Measurements from ENCODE around the gene CT45A5.
A peak's percentile ranks its signal among the peaks of the same experiment; 100 is the strongest.
"Not testable (repeated sequence)": the region's sequence is repeated elsewhere in the genome, so short reads cannot be mapped to it uniquely, and the experiment has no call there.

The CT45A5 gene, protein sequence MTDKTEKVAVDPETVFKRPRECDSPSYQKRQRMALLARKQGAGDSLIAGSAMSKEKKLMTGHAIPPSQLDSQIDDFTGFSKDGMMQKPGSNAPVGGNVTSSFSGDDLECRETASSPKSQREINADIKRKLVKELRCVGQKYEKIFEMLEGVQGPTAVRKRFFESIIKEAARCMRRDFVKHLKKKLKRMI

GRCh38 chrX:135785403-135785802 is at the start of gene CT45A5:
Gene CT45A5, minus strand, starts transcription at chrX:135785503. Its CDS starts 3,774 bp downstream, at chrX:135781729.
- not testable (repeated sequence) for H3K4me3 ChIP-seq (replicated peaks; ENCODE audit: low read depth, low read length); DNase-seq (ENCODE audit: low read depth)

DNA sequence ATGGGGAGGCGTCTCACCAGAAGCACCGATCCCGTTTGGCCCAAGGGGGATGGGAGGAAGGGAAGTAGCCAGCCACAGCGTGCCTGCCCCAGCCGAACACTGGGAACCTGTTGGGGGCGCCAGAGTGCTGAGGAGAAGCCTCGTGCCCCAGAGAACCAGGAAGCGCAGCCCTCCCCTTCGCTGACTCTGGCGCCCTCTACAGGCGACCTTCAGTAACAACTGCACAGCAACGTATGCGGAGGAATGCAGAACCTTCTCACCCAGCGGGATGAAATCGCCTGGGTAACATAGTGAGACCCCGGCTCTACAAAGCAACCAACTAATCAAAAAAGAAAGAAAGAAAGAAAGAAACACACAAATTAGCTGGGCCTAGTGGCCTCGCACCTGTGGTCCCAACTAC is 34.6 kb upstream of the CT45A5 start, which contains the start of gene CT45A2:
TSS of gene CT45A2 (minus strand) at position 101 of the 400 bp plus-strand sequence. CDS start 3,747 bp downstream, outside the sequence.
- not testable (repeated sequence) for H3K4me3 ChIP-seq (replicated peaks; ENCODE audit: low read depth, low read length); DNase-seq (ENCODE audit: low read depth)

- DNase-seq (ENCODE audit: low read depth); H3K4me3 ChIP-seq (replicated peaks; ENCODE audit: low read depth, low read length): not testable (repeated sequence)
Measured at GRCh38 chrX:135802687-135803086, 17.4 kb upstream of the CT45A5 start, which contains the start of gene CT45A6. Gene CT45A6, minus strand, starts transcription at chrX:135802787. Its CDS starts 3,794 bp downstream, at chrX:135798993.

DNA sequence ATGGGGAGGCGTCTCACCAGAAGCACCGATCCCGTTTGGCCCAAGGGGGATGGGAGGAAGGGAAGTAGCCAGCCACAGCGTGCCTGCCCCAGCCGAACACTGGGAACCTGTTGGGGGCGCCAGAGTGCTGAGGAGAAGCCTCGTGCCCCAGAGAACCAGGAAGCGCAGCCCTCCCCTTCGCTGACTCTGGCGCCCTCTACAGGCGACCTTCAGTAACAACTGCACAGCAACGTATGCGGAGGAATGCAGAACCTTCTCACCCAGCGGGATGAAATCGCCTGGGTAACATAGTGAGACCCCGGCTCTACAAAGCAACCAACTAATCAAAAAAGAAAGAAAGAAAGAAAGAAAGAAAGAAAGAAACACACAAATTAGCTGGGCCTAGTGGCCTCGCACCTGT is 17.2 kb downstream of the CT45A5 start, which contains the start of gene CT45A3:
TSS of gene CT45A3 (minus strand) at position 101 of the 400 bp plus-strand sequence. CDS start 3,747 bp downstream, outside the sequence.
- not testable (repeated sequence) for DNase-seq (ENCODE audit: low read depth); H3K4me3 ChIP-seq (replicated peaks; ENCODE audit: low read depth, low read length)

- not testable (repeated sequence) for DNase-seq (ENCODE audit: low read depth)
Measured at GRCh38 chrX:135744739-135745138, 40.6 kb downstream of the CT45A5 start.

DNA sequence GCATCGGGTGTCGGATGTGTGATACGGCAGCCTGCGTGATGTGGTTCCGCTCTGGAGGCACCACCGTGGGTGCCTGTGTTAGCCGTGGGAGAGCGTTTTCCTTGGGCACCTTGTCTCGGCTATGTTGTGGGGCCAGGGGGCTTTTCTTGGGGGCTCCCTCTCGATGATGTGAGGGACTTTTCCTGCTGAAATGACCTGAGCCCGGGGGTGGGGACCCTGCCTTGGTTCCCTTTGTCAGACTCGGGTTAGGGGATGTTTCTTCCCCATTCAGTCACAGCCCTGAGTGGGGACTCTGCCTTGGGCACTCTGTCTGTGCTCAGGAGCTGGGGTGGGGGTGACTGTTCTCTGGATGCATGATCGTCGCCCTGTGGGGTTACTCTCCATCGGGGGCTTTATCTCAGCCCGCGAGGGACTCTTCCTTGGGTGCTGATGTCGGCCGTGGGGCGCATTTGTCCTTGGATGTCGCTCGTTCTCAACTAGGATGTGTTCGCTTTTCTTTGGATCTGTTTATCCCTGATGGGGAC is 44.0 kb downstream of the CT45A5 start:
- TF ChIP-seq CTCF (IDR thresholded peaks at IDR 0.05; ENCODE audit: low read length, missing control alignments) = no peak
- no peak overlapping the region for H3K4me3 ChIP-seq (replicated peaks; ENCODE audit: low read depth, low read length)
- no peak for DNase-seq (ENCODE audit: low read depth)

More at GRCh38 chrX:135744739-135745138, 40.6 kb downstream of the CT45A5 start:
- H3K4me3 ChIP-seq (replicated peaks; ENCODE audit: low read depth, low read length) = not testable (repeated sequence)

- no peak for DNase-seq (ENCODE audit: low read depth)
- TF ChIP-seq CTCF (IDR thresholded peaks at IDR 0.05; ENCODE audit: low read length, missing control alignments) = peak; percentile 10
- H3K4me3 ChIP-seq (replicated peaks; ENCODE audit: low read depth, low read length) = no peak overlapping the region
Measured at GRCh38 chrX:135740681-135741149, 44.6 kb downstream of the CT45A5 start.

DNA sequence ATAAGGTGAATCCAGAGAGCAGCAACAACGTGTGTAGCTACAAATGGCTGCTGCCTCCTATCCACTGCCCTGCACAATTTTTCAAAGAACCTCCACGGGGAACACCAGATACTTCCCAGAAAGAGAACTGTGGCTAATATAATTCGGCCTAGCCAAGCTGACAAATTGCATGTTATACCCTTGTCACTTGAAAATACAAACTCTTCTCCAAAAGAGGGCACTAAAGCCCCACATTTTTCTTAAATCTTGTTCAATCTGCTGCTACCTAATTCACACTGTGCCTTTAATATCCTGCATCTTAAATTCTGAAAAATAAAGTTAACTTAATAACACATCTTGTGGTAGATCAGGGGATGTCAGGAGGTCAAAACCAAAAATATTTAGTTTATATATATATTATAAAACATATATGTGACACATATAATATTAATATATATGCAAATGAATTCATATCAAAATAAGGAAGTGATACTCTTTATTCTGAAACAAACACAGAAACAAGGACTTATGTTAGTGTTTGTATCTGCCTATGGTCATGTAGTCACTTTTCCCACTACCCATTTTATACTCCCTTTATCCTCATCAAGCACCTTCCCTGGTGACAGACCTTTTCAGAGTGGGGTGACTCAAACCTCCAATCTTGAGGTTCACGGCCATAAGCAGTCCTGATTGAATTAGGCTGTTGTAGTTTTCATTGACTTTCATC is 47.8 kb downstream of the CT45A5 start:
- no peak overlapping the region for H3K4me3 ChIP-seq (replicated peaks; ENCODE audit: low read depth, low read length)
- DNase-seq (ENCODE audit: low read depth) = peak; percentile 1
- TF ChIP-seq CTCF (IDR thresholded peaks at IDR 0.05; ENCODE audit: low read length, missing control alignments) = no peak

DNA sequence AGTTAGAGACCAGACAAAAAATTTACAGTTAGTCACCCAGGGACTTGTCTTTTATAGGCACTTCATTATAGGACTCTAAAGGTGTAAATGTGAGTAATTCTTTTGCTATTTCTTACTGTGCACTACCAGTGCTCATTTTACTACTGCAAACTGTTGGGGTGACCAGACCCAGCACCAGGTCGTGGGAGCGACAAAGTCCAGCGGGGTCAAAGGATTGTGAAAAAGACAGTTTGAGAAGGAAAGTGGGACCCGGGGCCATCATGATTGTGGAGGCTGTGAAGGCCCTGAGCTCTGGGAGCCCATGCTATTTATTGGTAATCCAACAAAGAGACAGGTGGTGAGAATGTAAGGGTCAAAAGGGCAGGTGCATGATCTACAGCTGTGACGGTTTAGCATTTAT is 50.6 kb downstream of the CT45A5 start:
- H3K4me3 ChIP-seq (replicated peaks; ENCODE audit: low read depth, low read length); DNase-seq (ENCODE audit: low read depth): not testable (repeated sequence)

Measured in fibroblast of pulmonary artery (primary cell).